Fibroblast of pulmonary artery (primary cell): ENCODE results near the gene RNF180.
A peak's percentile ranks its signal among the peaks of the same experiment; 100 is the strongest.

Experiments used
- DNase-seq: peaks from one replicate; pipeline ENCODE4 v3.0.0-alpha.2; 2010; ENCODE audit warnings: low read depth
- H3K4me3 ChIP-seq: replicated peaks from 2 replicates; pipeline ENCODE4 v1.5.1; 2011; ENCODE audit warnings: low read depth, mild to moderate bottlenecking, control low read depth, low read length, moderate library complexity
- TF ChIP-seq, protein P1 (sequence below): IDR thresholded peaks from 2 replicates; pipeline ENCODE4 v1.5.1; 2011; ENCODE audit warnings: mild to moderate bottlenecking, control low read depth, low read length, inconsistent platforms; ENCODE audit errors: missing control alignments

The RNF180 gene, protein sequence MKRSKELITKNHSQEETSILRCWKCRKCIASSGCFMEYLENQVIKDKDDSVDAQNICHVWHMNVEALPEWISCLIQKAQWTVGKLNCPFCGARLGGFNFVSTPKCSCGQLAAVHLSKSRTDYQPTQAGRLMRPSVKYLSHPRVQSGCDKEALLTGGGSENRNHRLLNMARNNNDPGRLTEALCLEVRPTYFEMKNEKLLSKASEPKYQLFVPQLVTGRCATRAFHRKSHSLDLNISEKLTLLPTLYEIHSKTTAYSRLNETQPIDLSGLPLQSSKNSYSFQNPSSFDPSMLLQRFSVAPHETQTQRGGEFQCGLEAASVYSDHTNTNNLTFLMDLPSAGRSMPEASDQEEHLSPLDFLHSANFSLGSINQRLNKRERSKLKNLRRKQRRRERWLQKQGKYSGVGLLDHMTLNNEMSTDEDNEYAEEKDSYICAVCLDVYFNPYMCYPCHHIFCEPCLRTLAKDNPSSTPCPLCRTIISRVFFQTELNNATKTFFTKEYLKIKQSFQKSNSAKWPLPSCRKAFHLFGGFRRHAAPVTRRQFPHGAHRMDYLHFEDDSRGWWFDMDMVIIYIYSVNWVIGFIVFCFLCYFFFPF

DNA sequence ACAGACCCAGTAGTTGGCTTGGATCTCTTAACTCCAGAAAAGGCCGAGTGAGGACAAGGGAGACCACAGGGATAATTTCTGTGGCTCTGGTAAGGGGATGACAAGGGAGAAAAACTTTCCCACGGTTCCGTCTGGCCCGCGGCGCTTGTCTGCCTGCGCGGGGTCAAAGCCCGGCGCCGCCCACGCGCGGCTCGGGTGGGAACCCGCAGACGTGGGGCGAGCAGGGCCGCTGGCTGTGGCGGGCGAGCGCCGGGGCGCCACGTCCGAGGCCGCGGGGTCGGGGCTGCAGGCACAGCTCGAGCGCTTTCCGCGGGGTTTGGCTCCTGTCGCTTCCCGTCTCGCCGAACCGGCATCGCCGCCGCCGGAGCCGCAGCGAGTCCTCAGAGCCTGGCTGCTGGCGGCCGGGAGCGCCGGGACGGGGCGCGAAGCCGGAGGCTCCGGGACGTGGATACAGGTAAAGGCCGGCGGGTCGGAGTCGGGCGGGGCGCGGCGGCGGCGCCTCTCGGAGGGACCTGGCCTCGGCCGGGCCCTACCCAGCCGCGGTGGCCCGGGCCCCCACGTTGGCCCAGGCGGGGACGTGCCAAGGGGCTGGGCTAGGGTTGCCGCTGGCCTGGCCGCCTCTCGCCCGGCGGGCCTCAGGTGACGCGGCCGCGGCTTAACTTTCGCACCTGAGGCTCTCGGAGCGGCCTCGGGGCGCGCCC, at the start of gene RNF180:
Gene RNF180 (plus strand): TSS at position 344 of the 701 bp plus-strand sequence. CDS start 34,965 bp downstream, outside the sequence.
- TF ChIP-seq, protein P1, sequence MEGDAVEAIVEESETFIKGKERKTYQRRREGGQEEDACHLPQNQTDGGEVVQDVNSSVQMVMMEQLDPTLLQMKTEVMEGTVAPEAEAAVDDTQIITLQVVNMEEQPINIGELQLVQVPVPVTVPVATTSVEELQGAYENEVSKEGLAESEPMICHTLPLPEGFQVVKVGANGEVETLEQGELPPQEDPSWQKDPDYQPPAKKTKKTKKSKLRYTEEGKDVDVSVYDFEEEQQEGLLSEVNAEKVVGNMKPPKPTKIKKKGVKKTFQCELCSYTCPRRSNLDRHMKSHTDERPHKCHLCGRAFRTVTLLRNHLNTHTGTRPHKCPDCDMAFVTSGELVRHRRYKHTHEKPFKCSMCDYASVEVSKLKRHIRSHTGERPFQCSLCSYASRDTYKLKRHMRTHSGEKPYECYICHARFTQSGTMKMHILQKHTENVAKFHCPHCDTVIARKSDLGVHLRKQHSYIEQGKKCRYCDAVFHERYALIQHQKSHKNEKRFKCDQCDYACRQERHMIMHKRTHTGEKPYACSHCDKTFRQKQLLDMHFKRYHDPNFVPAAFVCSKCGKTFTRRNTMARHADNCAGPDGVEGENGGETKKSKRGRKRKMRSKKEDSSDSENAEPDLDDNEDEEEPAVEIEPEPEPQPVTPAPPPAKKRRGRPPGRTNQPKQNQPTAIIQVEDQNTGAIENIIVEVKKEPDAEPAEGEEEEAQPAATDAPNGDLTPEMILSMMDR = no peak
- peak within 1 kb of the TSS; percentile 59 for H3K4me3 ChIP-seq

DNA sequence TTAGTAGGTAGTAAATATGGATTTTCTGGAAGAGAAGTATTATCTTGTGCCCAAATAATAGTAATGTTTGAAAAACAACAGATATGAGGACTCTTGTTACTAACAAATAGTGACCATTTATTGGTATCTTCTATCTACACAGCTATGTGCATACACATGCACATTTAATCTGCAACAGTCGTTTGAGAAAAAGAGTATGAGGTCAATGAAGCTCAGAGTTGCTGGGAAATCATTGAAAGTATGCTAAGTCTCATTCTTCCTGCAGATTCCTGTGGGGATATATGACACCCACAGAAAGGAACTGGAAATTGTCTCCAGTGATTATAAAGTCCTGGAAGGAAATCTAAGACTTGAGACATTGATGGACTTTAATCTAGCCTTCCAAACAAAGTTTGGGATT, 40.1 kb upstream of the RNF180 start:
- TF ChIP-seq, protein P1 = no peak
- H3K4me3 ChIP-seq = no peak overlapping the region
- DNase-seq = no peak

More for the DNA sequence above, at the start of gene RNF180:
- DNase-seq = peak; percentile 37

DNA sequence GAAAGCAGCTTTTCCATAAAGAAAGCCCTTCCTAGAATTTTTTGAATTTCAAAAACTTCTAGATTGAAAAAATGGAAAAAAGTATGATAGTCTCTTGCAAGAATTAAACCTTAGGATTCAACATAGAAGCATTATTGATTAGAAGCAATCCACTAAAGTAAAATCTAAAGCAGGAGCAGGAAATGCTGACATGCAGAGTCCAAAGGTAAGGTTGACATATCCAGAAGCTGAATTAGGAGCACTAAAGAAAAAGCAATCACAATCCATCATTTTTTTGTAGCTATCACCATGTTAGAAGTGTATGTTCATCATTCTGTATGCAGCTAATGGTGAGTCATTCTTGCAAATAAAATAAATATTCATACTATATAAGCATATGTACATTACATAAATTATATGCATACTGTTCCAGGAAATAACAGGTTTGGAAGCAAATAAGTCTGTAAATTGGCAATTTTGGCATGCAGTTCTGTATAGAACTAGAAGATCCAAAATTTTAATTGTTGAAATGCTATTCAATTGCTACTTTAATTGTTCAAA, 39.4 kb upstream of the RNF180 start:
- no peak for DNase-seq
- TF ChIP-seq, protein P1 = no peak
- H3K4me3 ChIP-seq = no peak overlapping the region

DNA sequence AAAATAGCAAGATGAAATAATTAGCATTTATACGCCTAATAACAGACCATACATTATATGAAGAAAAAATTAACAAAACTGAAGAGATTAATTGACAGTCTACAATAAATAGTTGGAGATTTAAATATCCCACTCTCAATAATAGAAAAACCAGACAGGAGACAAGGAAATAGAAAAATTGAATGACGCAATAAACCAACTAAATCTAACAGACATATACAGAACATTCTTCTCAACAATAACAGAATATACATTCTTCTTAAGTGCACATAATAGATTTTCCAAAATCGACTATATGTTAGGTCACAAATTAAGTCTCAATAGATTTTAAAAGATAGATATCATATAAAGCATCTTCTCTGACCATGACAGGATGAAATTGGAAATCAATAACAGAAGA, 25.6 kb upstream of the RNF180 start:
- TF ChIP-seq, protein P1 = no peak
- no peak overlapping the region for H3K4me3 ChIP-seq
- no peak for DNase-seq

DNA sequence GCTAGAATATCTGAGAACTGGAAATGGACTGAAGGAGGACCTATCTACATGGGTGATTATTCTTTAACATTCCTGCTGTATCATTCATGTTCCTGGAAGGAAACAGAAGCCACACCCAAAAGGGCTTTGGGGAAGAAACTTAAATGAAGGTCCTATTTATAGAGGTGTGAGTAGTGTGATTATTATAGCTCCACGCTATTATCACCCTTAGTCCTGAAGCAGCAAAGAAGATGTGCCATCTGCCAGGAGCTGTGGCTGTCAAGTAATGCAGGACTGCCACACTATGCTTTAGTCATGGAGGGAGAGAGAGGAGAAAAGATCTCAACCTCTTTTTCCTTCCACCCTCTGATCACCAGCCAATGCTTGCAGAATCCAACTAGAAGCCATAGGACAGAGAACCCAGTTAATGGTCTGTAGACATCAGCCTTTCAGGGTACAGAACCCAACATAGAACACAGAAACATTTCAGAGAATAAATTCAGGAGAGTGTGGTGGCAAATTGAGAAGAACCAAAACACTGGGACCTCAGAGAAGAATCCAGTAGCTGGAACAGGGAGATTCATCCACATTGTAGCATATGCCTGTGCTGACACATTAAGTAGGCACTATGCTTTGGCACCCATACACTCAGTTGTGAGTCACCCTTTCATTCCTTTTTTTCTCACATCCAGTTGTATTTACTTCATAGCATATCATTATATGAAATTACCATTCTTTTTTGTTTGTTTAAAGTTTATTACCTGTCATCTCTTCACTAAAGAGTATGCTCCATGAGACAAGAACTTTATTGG, 21.0 kb upstream of the RNF180 start:
- no peak overlapping the region for H3K4me3 ChIP-seq
- DNase-seq = peak; percentile 40
- TF ChIP-seq, protein P1 = no peak

DNA sequence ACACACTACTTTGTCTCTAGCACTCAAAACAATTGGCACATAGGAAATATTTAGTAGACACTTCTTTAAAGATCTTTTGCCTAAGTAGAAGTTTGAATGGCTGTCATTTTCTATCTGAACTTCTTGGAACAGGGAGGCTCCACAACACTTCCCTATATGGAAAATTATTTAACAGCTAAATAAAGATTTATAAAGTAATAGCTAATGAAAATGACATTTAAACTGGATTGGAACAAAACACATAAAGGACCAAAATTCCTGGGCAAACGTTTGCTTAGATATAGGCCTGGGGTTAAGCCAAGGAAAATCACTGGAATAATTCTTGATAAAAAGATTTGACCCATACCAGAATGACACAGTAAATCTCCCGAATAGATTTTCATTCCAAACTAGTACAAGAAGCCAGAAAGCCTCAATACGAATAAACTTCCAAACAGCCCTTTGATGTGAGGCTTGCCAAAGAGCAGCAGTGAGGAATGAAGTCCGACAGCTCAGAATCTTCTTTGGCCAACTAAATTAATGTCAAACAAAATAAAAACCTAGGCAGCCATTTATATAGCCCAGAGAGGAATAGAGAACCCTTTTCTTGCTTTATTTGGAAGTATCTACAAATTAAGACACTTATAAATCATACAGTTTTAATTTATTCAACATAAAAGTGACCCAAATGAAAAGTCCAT, 20.3 kb upstream of the RNF180 start:
- DNase-seq = no peak
- TF ChIP-seq, protein P1 = no peak

More for the DNA sequence above, 20.3 kb upstream of the RNF180 start:
- no peak overlapping the region for H3K4me3 ChIP-seq
